H1 (cell line): ENCODE data around the gene CDHR5. TPM values are rescaled to one million over a fixed set of nuclear protein-coding genes. Genes with fewer than 3 reads are reported as not detected.

ENCODE experiments used
- CTCF ChIA-PET: fragments of 300-600 bp; sonication (Branson Sonifier 250); formaldehyde crosslinking; loops from one replicate; lab custom pipeline; 2021; ENCODE audit not compliant: partially characterized antibody; lab: Charles Lee
- POLR2A ChIA-PET: fragments of 300-600 bp; sonication (Branson Sonifier 250); formaldehyde crosslinking; loops from one replicate; lab custom pipeline; 2021; ENCODE audit warnings: inconsistent platforms; ENCODE audit not compliant: partially characterized antibody; lab: Charles Lee
- DNase-seq, 2 experiments: peaks; one replicate each; pipeline versions ENCODE4 v3.0.0 to v3.0.0-alpha.2; 2010 to 2022; ENCODE audit warnings: low spot score in 2 of 2, low read depth in 1 of 2, mixed read lengths in 1 of 2
- FAIRE-seq: peaks from 2 replicates; lab custom pipeline; 2011; peaks lifted over from hg19 to GRCh38; lab: Jason Lieb, UNC
- H2AFZ ChIP-seq: 2 replicates; pipeline ENCODE4 v1.8.1; 2012; ENCODE audit warnings: low read length, inconsistent platforms
- H2AK5ac ChIP-seq: 2 replicates; pipeline ENCODE4 v1.6.1; 2013; ENCODE audit warnings: low read depth, low read length
- H2BK120ac ChIP-seq: replicated peaks from 2 replicates; pipeline ENCODE3; 2013; ENCODE audit warnings: low read depth, low read length, inconsistent platforms
- H2BK12ac ChIP-seq: 2 replicates; pipeline ENCODE4 v1.6.1; 2013; ENCODE audit warnings: low read depth, low read length
- H2BK15ac ChIP-seq: 2 replicates; pipeline ENCODE4 v1.6.1; 2013; ENCODE audit warnings: low read length
- H2BK20ac ChIP-seq: 2 replicates; pipeline ENCODE4 v1.6.1; 2013; ENCODE audit warnings: low read length
- H2BK5ac ChIP-seq: 2 replicates; pipeline ENCODE4 v1.6.1; 2013; ENCODE audit warnings: low read depth, low read length
- H3K14ac ChIP-seq: 2 replicates; pipeline ENCODE4 v1.6.1; 2013; ENCODE audit warnings: inconsistent platforms; ENCODE audit not compliant: insufficient read length
- H3K18ac ChIP-seq: 2 replicates; pipeline ENCODE4 v1.6.1; 2013; ENCODE audit warnings: low read length; ENCODE audit errors: extremely low read depth
- H3K23ac ChIP-seq: 2 replicates; pipeline ENCODE4 v1.6.1; 2013; ENCODE audit warnings: inconsistent platforms; ENCODE audit not compliant: insufficient read length
- H3K23me2 ChIP-seq: 2 replicates; pipeline ENCODE4 v1.6.1; 2013; ENCODE audit warnings: low read depth, low read length
- H3K27ac ChIP-seq: 2 replicates; pipeline ENCODE4 v1.6.1; 2011; ENCODE audit warnings: low read depth, low read length, inconsistent platforms
- H3K27me3 ChIP-seq, 4 experiments: replicated peaks in 1 of 4; 1 replicate in 1 of 4; 2 replicates in 3 of 4; pipeline versions ENCODE4 v1.6.1 to v1.8.1; 2011 to 2013; ENCODE audit warnings: low read length in 3 of 4, mild to moderate bottlenecking in 3 of 4, inconsistent platforms in 2 of 4, mixed read lengths in 2 of 4, moderate library complexity in 1 of 4; ENCODE audit not compliant: control insufficient read depth in 3 of 4, insufficient read depth in 3 of 4; ENCODE audit errors: extremely low read depth in 1 of 4
- H3K36me3 ChIP-seq, 4 experiments: 2 replicates each; pipeline versions ENCODE4 v1.6.1 to v1.8.1; 2011 to 2013; ENCODE audit warnings: mild to moderate bottlenecking in 4 of 4, low read length in 3 of 4, moderate library complexity in 2 of 4, control low read depth in 1 of 4, inconsistent platforms in 1 of 4; ENCODE audit not compliant: insufficient read depth in 4 of 4, control insufficient read depth in 2 of 4
- H3K4ac ChIP-seq: replicated peaks from 2 replicates; pipeline ENCODE3; 2013; ENCODE audit warnings: low read length, low read depth, mixed read lengths, inconsistent platforms; ENCODE audit not compliant: insufficient read length
- H3K4me1 ChIP-seq, 4 experiments: replicated peaks in 1 of 4; 1 replicate in 1 of 4; 2 replicates in 3 of 4; pipeline versions ENCODE4 v1.6.1 to v1.8.1; 2011 to 2013; ENCODE audit warnings: low read length in 3 of 4, inconsistent platforms in 2 of 4, mixed read lengths in 1 of 4; ENCODE audit not compliant: insufficient read depth in 4 of 4, control insufficient read depth in 3 of 4
- H3K4me2 ChIP-seq, 2 experiments: 2 replicates each; pipeline versions ENCODE4 v1.6.1 to v1.8.1; 2011 to 2013; ENCODE audit warnings: low read depth in 2 of 2, low read length in 2 of 2, control low read depth in 1 of 2, inconsistent platforms in 1 of 2, mild to moderate bottlenecking in 1 of 2; ENCODE audit not compliant: insufficient read depth in 1 of 2
- H3K4me3 ChIP-seq, 4 experiments: fragments of 200-600, 300-600 bp in 1 of 4; sonication (generic), shearing (Covaris generic), sonication (Bioruptor Twin) in 1 of 4; 2 replicates each; pipeline versions ENCODE4 v1.5.1 to v1.8.1; 2011 to 2016; ENCODE audit warnings: low read length in 4 of 4, low read depth in 3 of 4, control low read depth in 2 of 4, inconsistent platforms in 2 of 4, mild to moderate bottlenecking in 2 of 4, mixed read lengths in 1 of 4, moderate library complexity in 1 of 4; ENCODE audit not compliant: insufficient read depth in 2 of 4; ENCODE audit errors: extremely low read depth in 1 of 4
- H3K56ac ChIP-seq: replicated peaks from 2 replicates; pipeline ENCODE3; 2013; ENCODE audit warnings: low read depth, mild to moderate bottlenecking, mixed read lengths, low read length, inconsistent platforms; ENCODE audit not compliant: insufficient read length
- H3K79me1 ChIP-seq: 2 replicates; pipeline ENCODE4 v1.6.1; 2013; ENCODE audit warnings: low read depth, low read length, control low read depth
- H3K79me2 ChIP-seq, 2 experiments: 2 replicates each; pipeline versions ENCODE4 v1.6.1 to v1.8.1; 2012 to 2013; ENCODE audit warnings: low read length in 2 of 2, mild to moderate bottlenecking in 2 of 2, inconsistent platforms in 1 of 2; ENCODE audit not compliant: insufficient read depth in 2 of 2, control insufficient read depth in 1 of 2
- H3K9ac ChIP-seq, 4 experiments: replicated peaks in 1 of 4; 1 replicate in 1 of 4; 2 replicates in 3 of 4; pipeline versions ENCODE4 v1.6.1 to v1.8.1; 2011 to 2013; ENCODE audit warnings: low read depth in 3 of 4, low read length in 3 of 4, control low read depth in 2 of 4, mild to moderate bottlenecking in 2 of 4, moderate library complexity in 2 of 4, inconsistent platforms in 1 of 4; ENCODE audit errors: extremely low read depth in 1 of 4
- H3K9me3 ChIP-seq, 2 experiments: 2 replicates each; pipeline versions ENCODE4 v1.6.1 to v1.8.1; 2012 to 2013; ENCODE audit warnings: mild to moderate bottlenecking in 2 of 2, moderate library complexity in 2 of 2, control low read depth in 1 of 2, inconsistent platforms in 1 of 2, low read depth in 1 of 2, low read length in 1 of 2, mixed read lengths in 1 of 2; ENCODE audit not compliant: insufficient read depth in 2 of 2
- H4K20me1 ChIP-seq, 2 experiments: replicated peaks in 1 of 2; 2 replicates each; pipeline versions ENCODE3 to v1.8.1; 2011 to 2013; ENCODE audit warnings: inconsistent platforms in 2 of 2, low read length in 2 of 2, mild to moderate bottlenecking in 1 of 2; ENCODE audit not compliant: insufficient read depth in 2 of 2, control insufficient read depth in 1 of 2
- H4K5ac ChIP-seq: 2 replicates; pipeline ENCODE4 v1.6.1; 2013; ENCODE audit warnings: low read length, low read depth, mixed read lengths, inconsistent platforms; ENCODE audit not compliant: insufficient read length
- H4K8ac ChIP-seq: 2 replicates; pipeline ENCODE4 v1.8.0; 2013; ENCODE audit warnings: mild to moderate bottlenecking, moderate library complexity, low read length, inconsistent platforms; ENCODE audit not compliant: insufficient read depth; ENCODE audit errors: extremely low read depth
- H4K91ac ChIP-seq: replicated peaks from 2 replicates; pipeline ENCODE3; 2013; ENCODE audit warnings: low read length, mixed read lengths, inconsistent platforms; ENCODE audit not compliant: insufficient read length
- BACH1 ChIP-seq: IDR thresholded peaks from 2 replicates; pipeline ENCODE4 v1.6.1; 2012; ENCODE audit warnings: low read length, improper control_type of control experiment
- CTBP2 ChIP-seq: IDR thresholded peaks from 2 replicates; pipeline ENCODE4 v1.7.0; 2011; ENCODE audit warnings: borderline replicate concordance, mild to moderate bottlenecking, moderate library complexity, mixed read lengths, low read length; ENCODE audit not compliant: insufficient read depth, insufficient read length
- HDAC2 ChIP-seq, 2 experiments: fragments of 300-600 bp in 1 of 2; sonication (generic) in 1 of 2; IDR thresholded peaks; 2 replicates each; pipeline ENCODE4 v1.6.1; 2011 to 2012; ENCODE audit warnings: low read depth in 2 of 2, low read length in 2 of 2, mild to moderate bottlenecking in 2 of 2, moderate library complexity in 2 of 2, borderline replicate concordance in 1 of 2, inconsistent platforms in 1 of 2
- HDAC6 ChIP-seq: IDR thresholded peaks from one replicate; pipeline ENCODE4 v1.7.1; 2012; ENCODE audit warnings: low read depth, mild to moderate bottlenecking, inconsistent platforms, low read length, moderate library complexity
- JUND ChIP-seq: IDR thresholded peaks from 2 replicates; pipeline ENCODE4 v1.6.1; 2011; ENCODE audit warnings: mild to moderate bottlenecking, improper control_type of control experiment, low read length
- POLR2AphosphoS5 ChIP-seq: IDR thresholded peaks from 2 replicates; pipeline ENCODE4 v1.6.1; 2011; ENCODE audit warnings: low read depth, low read length
- RFX5 ChIP-seq: IDR thresholded peaks from 2 replicates; pipeline ENCODE4 v1.6.1; 2011; ENCODE audit warnings: low read depth, low read length, improper control_type of control experiment, borderline replicate concordance
- RXRA ChIP-seq: IDR thresholded peaks from 2 replicates; pipeline ENCODE4 v1.6.1; 2011; ENCODE audit warnings: low read depth, mild to moderate bottlenecking, low read length, moderate library complexity; ENCODE audit not compliant: insufficient read depth
- SAP30 ChIP-seq: fragments of 300-600 bp; sonication (generic); IDR thresholded peaks from 2 replicates; pipeline ENCODE4 v1.7.1; 2012; ENCODE audit warnings: low read length, moderate library complexity, mild to moderate bottlenecking, inconsistent platforms; ENCODE audit not compliant: insufficient read depth, insufficient replicate concordance
- SIN3A ChIP-seq, 2 experiments: IDR thresholded peaks in 1 of 2; conservative IDR thresholded peaks in 1 of 2; 2 replicates each; pipeline ENCODE4 v1.6.1; 2011 to 2012; ENCODE audit warnings: low read length in 2 of 2, improper control_type of control experiment in 1 of 2, low read depth in 1 of 2, mild to moderate bottlenecking in 1 of 2
- TAF1 ChIP-seq: IDR thresholded peaks from 2 replicates; pipeline ENCODE4 v1.6.1; 2011; ENCODE audit warnings: mild to moderate bottlenecking, low read depth, low read length
- TCF12 ChIP-seq: IDR thresholded peaks from 2 replicates; pipeline ENCODE4 v1.6.1; 2011; ENCODE audit warnings: low read depth, mild to moderate bottlenecking, low read length
- WGBS, 2 experiments: shearing (Covaris generic) in 1 of 2; methylation state at CpG; one replicate each; pipeline versions ENCODE4 v1.1.6 to v1.1.7; 2013 to 2015; ENCODE audit warnings: low lambda C conversion rate in 2 of 2, mixed read lengths in 2 of 2, inconsistent platforms in 1 of 2, low coverage in 1 of 2, missing lambda C conversion rate in 1 of 2; ENCODE audit not compliant: insufficient replicate concordance in 2 of 2, insufficient coverage in 1 of 2, insufficient read length in 1 of 2; ENCODE audit errors: extremely low coverage in 1 of 2, missing lambda C conversion rate in 1 of 2; 5-methylcytosine and 5-hydroxymethylcytosine counted together
- polyA plus RNA-seq, 7 experiments: library from polyadenylated mRNA; depleted of rRNA in 3 of 7; stranded (reverse) in 5 of 7; unstranded in 2 of 7; fragments of >200 nt in 5 of 7; fragments of 200-250 nt in 2 of 7; gene quantifications; 1 replicate in 5 of 7; 2 replicates in 1 of 7; 4 replicates in 1 of 7; pipeline versions ENCODE4 v1.2.1 to v1.2.3, GENCODE V29; 2011 to 2013; ENCODE audit warnings: missing spikeins in 2 of 7, mixed read lengths in 2 of 7
- total RNA-seq: library from RNA; stranded (reverse); fragmentation: NEBNext Ultra II Directional; extraction: Animal tissue kit (Norgen Biotek cat#: 25700); gene quantifications from 2 replicates; pipeline ENCODE4 v1.2.1, GENCODE V29; 2021

CDHR5 gene
- total and polyA plus RNA-seq, 2 of the 8 experiments (the other 6 are each of a cell fraction or from before 2014, with no cell fraction given), result not detected

GRCh38 chr11:607971-608659 is 16.6 kb downstream of the CDHR5 start:
- no peak overlapping the region for H4K91ac ChIP-seq
- no peak overlapping the region for H2AFZ ChIP-seq
- FAIRE-seq (no peak), DNase-seq (no peak)
- ChIA-PET CTCF (interaction anchor here (1.2 to 1.7 kb wide), 6 partner anchors 12 to 115 kb away, joined by 3 to 5 read pairs (median 4); no protein-coding TSS in a partner anchor), POLR2A (interaction anchor here (0.6 to 1.7 kb wide), 5 partner anchors 17 to 160 kb away, joined by 3 to 6 read pairs (median 4); no protein-coding TSS in a partner anchor)
- 92% methylated on average over 41 of the region's 45 CpGs; no CpG with 5 or more reads in 1 of the 2 experiments for WGBS, 2 experiments
- H3K79me2 ChIP-seq, result no peaks in the 10 kb centered on the region
- no peaks in the 10 kb centered on the region for H3K9me3 ChIP-seq
- no peak overlapping the region for H3K23ac ChIP-seq
- H4K8ac ChIP-seq, result no peak overlapping the region
- H2BK12ac ChIP-seq, result no peak overlapping the region
- H3K9ac ChIP-seq, result no peak overlapping the region
- H3K4me1 ChIP-seq, result 0 out of 7 replicates have a peak, but pooled peaks cover 0 to 4% (median 0%) of the 10 kb centered on the region in 4 experiments
- H2BK120ac ChIP-seq, result no peak overlapping the region
- no peak overlapping the region for H4K5ac ChIP-seq
- no peak overlapping the region for H3K4me2 ChIP-seq
- H3K18ac ChIP-seq, result no peak overlapping the region
- no peak overlapping the region for H2BK20ac ChIP-seq
- no peaks in the 10 kb centered on the region for H3K23me2 ChIP-seq
- no peak overlapping the region for H3K14ac ChIP-seq
- H3K4ac ChIP-seq, result no peak overlapping the region
- H3K36me3 ChIP-seq, result peaks cover 34 to 86% (median 68%) of the 10 kb centered on the region in 4 experiments
- H2BK15ac ChIP-seq, result no peak overlapping the region
- no peak overlapping the region for H3K56ac ChIP-seq
- peaks cover 17 to 22% of the 10 kb centered on the region in 2 experiments for H4K20me1 ChIP-seq
- H2AK5ac ChIP-seq, result no peak overlapping the region
- H3K27ac ChIP-seq, result no peak overlapping the region
- no peak overlapping the region for H2BK5ac ChIP-seq
- no peaks in the 10 kb centered on the region for H3K27me3 ChIP-seq
- H3K79me1 ChIP-seq, result peaks cover 7% of the 10 kb centered on the region; the same call in 1 of the 2 replicates
- no peak overlapping the region for H3K4me3 ChIP-seq
- TF ChIP-seq CTBP2 (no peak), POLR2AphosphoS5 (no peak), TCF12 (no peak), BACH1 (no peak), SAP30 (no peak), RFX5 (no peak), JUND (no peak), HDAC2 (IDR thresholded peaks at IDR 0.05; ENCODE audit: borderline replicate concordance in 1 of 2, low read depth in 2 of 2, low read length in 2 of 2) (no peak), SIN3A (conservative IDR thresholded peaks at IDR 0.05 in 1 of 2, IDR thresholded peaks at IDR 0.05 in 1 of 2; ENCODE audit: low read depth in 1 of 2, low read length in 2 of 2) (no peak), RXRA (no peak), TAF1 (no peak), HDAC6 (no peak)
